ENCODE measurements around the gene SH3TC2.

- TF ChIP-seq, protein P1, sequence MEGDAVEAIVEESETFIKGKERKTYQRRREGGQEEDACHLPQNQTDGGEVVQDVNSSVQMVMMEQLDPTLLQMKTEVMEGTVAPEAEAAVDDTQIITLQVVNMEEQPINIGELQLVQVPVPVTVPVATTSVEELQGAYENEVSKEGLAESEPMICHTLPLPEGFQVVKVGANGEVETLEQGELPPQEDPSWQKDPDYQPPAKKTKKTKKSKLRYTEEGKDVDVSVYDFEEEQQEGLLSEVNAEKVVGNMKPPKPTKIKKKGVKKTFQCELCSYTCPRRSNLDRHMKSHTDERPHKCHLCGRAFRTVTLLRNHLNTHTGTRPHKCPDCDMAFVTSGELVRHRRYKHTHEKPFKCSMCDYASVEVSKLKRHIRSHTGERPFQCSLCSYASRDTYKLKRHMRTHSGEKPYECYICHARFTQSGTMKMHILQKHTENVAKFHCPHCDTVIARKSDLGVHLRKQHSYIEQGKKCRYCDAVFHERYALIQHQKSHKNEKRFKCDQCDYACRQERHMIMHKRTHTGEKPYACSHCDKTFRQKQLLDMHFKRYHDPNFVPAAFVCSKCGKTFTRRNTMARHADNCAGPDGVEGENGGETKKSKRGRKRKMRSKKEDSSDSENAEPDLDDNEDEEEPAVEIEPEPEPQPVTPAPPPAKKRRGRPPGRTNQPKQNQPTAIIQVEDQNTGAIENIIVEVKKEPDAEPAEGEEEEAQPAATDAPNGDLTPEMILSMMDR (IDR thresholded peaks at IDR 0.05): no peak
- TF ChIP-seq POLR2AphosphoS5 (IDR thresholded peaks at IDR 0.05): no peak
These were observed 25.0 kb downstream of the SH3TC2 start for GRCh38 chr5:149037817-149038216.

Data from breast epithelium (tissue), 3 donors.